ENCODE data around the gene TUBB4A.

TUBB4A gene

DNA sequence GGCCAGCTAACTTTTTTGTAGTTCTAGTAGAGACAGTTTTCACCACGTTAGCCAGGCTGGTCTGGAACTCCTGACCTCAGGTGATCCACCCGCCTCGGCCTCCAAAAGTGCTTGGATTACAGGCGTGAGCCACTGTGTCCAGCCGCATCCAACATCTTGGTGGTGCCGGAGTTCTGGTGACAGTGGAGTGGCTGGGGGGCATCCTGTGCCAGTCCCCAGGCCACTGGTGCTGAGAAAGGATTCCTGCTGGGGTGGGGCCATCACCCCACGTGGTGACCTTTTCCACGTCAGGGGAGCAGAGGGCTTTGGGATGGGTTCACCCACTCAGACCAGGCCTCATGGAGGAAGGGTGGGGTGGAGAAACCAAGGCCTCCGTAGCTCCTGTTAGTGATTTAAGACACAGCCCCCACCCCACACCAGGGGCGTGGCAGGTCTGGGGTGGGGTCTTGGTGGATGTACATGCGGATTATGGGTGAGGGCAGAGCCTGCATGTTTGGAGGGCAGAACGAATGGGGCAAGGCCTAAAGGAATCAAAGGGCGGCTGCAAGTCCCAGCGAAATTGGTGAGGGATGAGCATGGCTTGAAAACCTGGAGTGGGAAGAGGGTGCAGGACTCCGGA lies 12.9 kb upstream of the TUBB4A start:
- TF ChIP-seq GATA3 (IDR thresholded peaks at IDR 0.05; ENCODE audit: low read depth, low read length) (no peak), GATA2 (IDR thresholded peaks at IDR 0.05; ENCODE audit: low read depth, low read length) (no peak)

DNA sequence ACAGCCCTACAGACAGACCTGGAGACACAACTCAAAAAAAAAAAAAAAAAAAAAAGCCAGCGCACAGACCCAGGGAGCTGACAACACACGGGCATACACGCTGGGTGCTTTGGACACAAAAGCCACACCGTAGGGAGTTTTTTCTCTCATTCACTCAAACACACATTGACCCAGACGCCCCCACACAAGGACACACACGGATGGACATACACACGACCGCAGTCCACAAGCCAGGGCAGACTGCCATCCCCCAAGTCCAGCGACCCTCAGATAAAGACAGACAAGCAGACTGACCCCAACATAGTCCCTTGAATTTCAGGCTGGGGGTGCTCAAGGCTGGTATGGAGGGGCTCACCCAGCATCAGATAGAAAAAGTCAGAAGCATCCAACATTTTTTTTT lies 12.0 kb upstream of the TUBB4A start:
- TF ChIP-seq GATA3 (IDR thresholded peaks at IDR 0.05; ENCODE audit: low read depth, low read length) = no peak
- no peak for TF ChIP-seq GATA2 (IDR thresholded peaks at IDR 0.05; ENCODE audit: low read depth, low read length)

DNA sequence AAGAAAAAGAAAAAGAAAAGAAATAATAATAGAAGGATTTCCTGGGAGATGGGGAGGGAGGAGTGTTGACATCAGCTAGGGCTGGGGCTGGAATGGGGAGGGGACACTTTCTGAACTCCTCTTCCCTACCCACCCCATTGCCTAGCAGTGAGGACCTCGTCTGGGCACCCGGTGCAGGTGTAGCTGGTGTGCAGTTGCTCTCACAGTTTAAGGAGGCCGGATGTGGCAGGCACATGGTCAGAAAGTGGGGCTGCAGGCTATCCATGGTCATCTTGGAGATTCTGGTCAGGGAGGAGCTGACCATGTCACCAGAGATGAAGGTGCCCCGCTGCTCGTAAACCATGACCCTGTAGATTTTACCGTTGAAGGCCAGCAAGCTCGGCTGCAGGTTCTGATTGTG lies 8.5 kb upstream of the TUBB4A start:
- TF ChIP-seq GATA3 (IDR thresholded peaks at IDR 0.05; ENCODE audit: low read depth, low read length) (no peak), GATA2 (IDR thresholded peaks at IDR 0.05; ENCODE audit: low read depth, low read length) (no peak)

DNA sequence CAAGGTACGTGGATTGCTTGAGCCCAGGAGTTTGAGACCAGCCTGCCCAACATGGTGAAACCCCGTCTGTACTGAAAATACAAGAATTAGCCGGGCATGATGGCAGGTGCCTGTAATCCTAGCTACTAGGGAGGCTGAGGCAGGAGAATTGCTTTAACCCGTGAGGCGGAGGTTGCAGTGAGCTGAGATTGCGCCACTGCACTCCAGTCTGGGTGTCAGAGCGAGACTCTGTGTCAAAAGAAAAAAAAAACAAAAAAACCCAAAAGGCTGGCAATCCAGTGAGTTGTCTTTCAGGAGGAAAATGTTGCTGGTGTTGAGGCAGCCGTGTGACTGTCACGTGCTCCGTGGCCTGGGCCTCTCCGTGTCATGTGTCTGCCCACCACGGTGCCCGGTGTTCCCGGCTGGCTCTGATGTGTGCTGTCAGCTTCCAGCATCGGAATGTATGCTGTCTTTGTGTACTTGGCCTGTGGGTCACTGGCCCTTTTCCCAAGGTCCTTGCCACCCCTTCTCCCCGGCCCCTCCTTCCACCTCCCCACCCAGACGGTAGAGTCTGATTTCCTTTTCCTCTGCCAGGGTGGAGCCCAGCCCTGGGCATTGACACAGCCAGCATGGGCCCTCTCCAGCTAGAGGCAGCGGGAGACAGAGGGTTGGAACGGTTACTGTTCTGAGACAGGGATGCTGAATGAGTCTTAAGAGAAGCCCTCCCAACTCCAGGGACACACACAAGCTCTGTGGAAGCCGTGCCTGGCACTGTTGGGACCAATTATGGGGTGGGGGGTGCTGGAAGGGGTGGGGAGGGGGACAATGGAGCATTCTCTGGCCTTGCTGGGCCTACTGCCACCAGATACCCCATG lies 7.2 kb upstream of the TUBB4A start:
- TF ChIP-seq GATA3 (IDR thresholded peaks at IDR 0.05; ENCODE audit: low read depth, low read length) (no peak), GATA2 (IDR thresholded peaks at IDR 0.05; ENCODE audit: low read depth, low read length) (no peak)

DNA sequence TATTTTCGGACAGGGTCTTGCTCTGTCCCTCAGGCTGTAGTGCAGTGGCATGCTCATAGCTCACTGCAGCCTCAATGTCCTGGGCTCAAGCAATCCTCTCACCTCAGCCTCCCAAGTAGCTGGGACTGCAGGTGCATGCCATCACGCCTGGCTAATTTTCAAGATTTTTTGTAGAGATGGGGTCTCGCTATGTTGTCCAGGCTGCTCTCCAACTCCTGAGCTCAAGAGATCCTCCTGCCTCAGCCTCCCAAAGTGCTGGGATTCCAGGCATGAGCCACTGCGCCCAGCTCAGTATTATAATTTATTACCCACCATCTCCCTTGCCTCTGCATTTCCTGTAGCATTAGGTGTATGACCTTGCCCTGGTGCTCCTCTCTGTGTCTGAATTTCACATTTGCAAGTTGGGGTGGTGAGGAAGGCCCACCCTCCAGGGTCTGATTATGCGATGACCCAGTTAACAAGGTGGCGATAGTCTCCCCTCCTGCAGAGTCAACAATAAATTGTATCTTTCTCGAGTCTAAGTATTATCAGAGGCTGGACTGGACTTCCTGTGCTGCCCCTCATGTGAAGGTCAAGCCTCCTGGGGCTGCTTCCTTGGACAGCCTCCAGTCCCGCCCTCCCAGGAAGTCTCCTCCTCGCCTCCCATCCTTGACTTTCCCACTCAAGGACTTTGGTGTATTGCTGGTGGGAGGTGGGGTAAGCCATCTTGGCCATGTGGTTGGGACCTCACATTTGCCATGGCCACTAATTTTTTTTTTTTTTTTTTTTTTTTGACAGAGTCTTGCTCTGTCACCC lies 1.5 kb upstream of the TUBB4A start:
- TF ChIP-seq GATA2 (IDR thresholded peaks at IDR 0.05; ENCODE audit: low read depth, low read length) = no peak

DNA sequence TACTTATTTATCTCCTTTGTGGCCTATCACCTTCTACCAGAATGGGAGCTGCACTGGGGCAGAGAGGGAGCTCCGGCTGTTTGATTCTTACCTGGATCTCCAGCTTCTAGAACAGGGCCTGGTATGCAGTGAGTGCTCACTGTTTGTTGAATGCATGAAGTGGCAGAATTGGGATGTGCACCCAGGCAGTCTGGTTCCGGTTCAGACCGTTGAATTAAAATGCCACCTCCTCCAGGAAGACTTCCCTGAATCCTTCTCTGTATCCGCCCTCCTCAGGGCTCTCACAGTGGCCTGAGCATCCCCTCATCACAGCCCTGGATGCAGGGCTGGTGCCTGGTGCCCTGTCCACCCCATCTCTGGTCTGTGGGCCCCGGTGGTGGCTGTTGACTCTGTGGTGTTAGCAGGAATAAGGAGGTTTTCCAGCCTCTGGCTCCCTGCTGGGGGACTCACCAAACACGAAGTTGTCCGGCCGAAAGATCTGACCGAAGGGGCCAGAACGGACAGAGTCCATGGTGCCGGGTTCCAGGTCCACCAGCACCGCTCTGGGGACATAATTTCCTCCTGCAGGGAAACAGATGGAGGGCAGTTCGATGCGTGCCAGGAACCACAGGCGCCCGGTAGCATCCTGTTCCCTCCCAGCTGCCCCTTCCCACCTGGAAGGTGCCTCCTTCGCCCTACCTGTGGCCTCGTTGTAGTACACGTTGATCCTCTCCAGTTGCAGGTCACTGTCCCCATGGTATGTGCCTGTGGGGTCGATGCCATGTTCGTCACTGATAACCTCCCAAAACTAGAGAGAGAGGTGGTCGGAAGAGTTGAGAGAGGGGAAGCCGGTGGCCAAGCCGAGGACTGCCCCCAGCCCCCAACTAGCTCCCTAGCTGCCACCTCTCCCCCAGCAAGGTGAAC lies 1.0 kb downstream of the TUBB4A start:
- TF ChIP-seq GATA3 (IDR thresholded peaks at IDR 0.05; ENCODE audit: low read depth, low read length) (no peak), GATA2 (IDR thresholded peaks at IDR 0.05; ENCODE audit: low read depth, low read length) (no peak)

DNA sequence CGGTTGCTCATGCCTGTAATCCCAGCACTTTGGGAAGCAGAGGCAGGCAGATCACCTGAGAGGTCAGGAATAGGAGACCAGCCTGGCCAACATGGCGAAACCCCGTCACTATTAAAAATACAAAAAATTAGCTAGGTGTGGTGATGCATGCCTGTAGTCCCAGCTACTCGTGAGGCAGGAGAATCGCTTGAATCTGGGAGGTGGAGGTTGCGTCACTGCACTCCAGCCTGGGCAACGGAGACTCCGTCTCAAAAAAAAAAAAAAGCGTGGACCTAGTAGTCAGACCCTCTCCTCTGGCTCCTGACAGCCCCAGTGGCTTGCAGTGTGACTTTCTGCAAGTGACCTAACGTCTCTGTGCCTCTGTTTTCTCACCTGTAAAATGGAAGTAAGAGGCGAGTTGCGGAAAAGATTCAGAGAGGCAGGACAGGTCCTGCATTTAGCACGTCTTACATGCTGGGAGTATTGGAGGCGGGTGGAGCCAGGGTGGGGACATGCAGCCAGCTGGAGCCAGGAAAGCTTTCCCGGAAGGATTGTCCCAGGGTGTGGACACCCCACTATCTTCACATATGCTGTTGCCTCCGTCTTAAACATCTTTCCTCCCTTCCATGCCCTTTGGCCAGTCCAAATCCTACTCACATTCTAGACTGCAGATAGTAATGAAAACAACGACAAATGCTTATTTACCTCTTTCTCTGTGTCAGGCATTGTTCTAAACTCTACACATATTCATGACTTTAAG lies 2.9 kb downstream of the TUBB4A start:
- TF ChIP-seq GATA2 (IDR thresholded peaks at IDR 0.05; ENCODE audit: low read depth, low read length) (no peak), GATA3 (IDR thresholded peaks at IDR 0.05; ENCODE audit: low read depth, low read length) (no peak)

DNA sequence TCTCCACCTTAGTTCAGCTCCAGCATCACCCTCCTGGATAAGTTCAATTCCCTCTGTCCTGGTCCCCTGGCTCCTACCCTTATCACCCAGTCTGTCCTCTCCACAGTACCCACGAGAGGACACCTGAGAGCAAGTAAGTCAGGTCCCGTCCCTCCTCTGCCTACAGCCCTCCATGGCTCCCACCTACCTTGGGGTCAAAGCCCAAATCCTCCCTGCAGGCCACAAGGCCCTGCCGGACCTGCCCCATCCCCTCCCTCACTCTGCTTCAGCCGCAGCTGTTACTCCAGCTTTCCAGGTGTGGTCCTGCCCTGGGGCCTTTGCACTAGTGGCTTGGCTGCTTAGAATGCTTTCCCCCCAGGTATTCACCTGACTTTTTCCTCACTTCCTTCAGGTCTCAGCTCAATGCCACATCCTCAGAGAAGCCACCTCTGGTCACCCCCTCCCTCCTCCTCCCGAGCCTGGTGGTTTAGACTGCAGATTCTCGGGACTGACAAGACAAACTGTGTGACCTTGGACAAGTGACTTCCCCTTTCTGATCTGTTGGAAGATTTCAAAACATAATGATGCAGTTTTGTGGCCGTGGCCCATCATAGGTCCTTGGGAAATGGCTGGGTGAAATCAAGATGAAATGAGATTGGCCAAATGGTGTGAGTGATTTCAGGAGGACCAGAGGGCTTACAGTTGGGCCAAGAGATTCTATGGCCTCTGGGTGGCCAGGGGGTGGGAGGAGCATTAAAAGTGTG lies 3.6 kb downstream of the TUBB4A start:
- TF ChIP-seq GATA2 (IDR thresholded peaks at IDR 0.05; ENCODE audit: low read depth, low read length) (no peak), GATA3 (IDR thresholded peaks at IDR 0.05; ENCODE audit: low read depth, low read length) (no peak)

DNA sequence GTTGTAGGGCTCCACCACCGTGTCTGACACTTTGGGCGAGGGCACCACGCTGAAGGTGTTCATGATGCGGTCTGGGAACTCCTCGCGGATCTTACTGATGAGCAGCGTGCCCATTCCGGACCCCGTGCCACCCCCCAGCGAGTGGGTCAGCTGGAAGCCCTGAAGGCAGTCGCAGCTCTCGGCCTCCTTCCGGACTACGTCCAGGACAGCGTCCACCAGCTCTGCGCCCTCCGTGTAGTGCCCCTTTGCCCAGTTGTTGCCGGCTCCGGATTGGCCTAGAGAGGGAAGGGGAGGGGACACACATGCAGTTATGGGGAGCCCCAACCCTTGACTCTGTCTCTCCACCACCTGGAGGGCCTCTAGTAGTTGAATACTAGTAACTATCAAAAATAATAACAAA lies 6.2 kb downstream of the TUBB4A start:
- TF ChIP-seq GATA2 (IDR thresholded peaks at IDR 0.05; ENCODE audit: low read depth, low read length) (no peak), GATA3 (IDR thresholded peaks at IDR 0.05; ENCODE audit: low read depth, low read length) (no peak)

DNA sequence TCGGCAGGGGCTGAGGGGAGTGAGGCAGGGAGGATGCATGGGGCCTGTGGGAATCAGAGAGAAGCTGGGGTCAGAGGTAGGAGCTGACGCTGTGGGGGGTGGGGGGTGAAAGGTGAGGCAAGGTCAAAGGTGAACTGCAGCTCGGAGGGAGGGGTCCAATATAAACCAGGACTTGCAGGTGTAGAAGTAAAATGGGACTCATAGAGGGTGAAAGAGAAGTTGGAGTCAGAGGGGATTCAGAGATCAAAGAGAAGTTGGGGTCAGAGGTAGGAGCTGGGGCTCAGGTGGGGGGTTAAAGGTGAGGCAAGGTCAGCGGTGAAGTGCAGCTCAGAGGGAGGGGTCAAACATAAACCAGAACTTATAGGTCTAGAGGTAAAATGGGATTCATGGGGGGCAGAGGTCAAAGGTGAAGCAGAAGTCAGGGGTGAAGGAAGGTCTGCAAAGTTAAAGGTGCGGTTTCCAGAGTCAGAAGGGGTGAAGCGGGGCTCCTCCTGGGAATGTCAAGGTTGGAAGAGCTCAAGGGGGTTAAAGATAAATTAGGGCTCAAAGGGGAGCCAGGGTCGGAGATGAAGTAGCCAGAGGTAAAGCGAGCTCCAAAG lies 7.6 kb downstream of the TUBB4A start:
- no peak for TF ChIP-seq GATA2 (IDR thresholded peaks at IDR 0.05; ENCODE audit: low read depth, low read length)
- TF ChIP-seq GATA3 (IDR thresholded peaks at IDR 0.05; ENCODE audit: low read depth, low read length) = no peak

DNA sequence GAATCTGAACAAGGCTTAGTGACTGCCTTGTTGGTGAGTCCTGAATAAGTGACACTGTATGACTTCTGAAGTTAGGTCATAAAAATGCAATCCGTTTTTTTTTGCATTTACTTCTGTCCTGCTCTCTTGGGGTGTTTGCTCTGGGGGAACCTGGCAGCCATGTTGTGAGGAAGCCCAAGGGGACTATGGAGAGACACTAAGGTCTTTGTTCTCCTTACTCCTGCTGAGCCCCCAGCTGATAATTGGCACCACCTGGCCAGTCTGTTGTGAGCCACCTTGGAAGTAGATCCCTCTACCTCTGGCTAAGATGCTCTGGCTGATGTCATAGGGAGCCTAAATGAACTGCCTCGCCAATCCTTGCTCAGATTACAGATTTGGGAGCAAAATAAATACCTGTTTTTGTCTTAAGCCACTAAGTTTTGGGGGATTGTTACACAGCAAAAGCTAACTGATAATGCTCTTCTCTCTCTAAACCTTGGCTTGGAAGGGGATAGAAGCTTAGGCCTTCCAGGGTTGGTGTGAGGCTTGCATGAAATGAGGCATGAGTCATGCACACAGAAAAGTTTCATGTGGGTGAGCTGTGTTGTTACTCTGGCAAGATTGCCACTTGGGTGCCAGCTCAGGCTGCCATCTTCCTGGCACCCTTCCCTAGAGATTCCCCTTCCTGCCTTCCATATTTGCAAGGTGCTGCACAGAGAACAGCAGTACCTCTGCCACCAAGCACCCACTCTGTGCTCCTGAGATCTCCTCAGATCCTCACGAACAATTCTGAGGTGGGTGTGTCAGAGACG lies 10.1 kb downstream of the TUBB4A start:
- TF ChIP-seq GATA3 (IDR thresholded peaks at IDR 0.05; ENCODE audit: low read depth, low read length) (no peak), GATA2 (IDR thresholded peaks at IDR 0.05; ENCODE audit: low read depth, low read length) (no peak)
